Measurements from ENCODE around the gene KRTCAP2.
"Not testable (repeated sequence)": the region's sequence is repeated elsewhere in the genome, so short reads cannot be mapped to it uniquely, and the experiment has no call there.

KRTCAP2 gene

DNA sequence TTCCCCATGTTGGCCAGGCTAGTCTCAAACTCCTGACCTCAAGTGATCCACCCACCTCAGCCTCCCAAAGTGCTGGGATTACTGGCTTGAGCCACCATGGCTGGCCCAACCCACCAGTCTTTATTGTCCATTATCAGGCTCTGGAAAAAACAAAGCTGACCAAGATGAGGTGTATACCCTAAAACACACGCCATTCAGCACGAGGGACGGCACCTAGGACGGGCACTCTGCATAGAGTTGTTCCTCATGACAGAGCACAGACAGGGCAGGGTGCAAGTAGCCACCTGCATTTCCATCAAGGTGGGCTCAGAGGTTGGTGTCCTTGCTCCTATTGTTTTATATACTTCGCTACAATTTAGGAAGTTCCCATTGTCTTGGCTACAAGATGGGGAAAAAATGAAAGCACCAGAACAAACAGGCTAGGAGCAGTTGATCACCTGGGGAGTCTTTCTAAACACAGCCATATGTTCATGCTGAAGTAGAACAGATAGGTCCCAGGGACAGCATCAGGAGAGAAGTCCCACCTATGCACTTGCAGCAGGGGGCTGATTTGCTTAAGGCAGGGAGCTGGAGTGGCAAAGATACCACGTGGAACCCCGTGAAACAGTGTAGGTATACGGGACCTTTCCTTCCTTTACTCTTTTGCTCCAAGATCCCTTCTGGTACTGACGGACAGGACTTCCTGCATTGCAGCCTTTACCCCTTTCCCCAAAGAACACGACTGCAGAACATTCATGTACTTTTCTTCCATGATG, 4.5 kb downstream of the KRTCAP2 start:
- DNase-seq (ENCODE audit: low read depth): no peak

DNA sequence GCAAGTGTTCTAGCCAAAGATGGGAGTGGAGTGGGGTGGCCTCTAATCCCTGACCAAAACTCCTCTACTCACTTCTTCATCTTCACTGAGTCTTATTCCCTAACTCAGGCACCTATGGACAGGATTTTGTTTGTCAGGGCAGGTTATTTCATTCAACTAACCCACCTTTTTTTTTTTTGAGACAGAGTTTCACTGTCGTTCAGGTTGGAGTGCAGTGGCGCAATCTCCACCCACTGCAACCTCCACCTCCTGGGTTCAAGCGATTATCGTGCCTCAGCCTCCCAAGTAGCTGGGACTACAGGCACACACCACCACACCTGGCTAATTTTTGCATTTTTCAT, 5.0 kb downstream of the KRTCAP2 start:
- not testable (repeated sequence) for DNase-seq (ENCODE audit: low read depth)

DNA sequence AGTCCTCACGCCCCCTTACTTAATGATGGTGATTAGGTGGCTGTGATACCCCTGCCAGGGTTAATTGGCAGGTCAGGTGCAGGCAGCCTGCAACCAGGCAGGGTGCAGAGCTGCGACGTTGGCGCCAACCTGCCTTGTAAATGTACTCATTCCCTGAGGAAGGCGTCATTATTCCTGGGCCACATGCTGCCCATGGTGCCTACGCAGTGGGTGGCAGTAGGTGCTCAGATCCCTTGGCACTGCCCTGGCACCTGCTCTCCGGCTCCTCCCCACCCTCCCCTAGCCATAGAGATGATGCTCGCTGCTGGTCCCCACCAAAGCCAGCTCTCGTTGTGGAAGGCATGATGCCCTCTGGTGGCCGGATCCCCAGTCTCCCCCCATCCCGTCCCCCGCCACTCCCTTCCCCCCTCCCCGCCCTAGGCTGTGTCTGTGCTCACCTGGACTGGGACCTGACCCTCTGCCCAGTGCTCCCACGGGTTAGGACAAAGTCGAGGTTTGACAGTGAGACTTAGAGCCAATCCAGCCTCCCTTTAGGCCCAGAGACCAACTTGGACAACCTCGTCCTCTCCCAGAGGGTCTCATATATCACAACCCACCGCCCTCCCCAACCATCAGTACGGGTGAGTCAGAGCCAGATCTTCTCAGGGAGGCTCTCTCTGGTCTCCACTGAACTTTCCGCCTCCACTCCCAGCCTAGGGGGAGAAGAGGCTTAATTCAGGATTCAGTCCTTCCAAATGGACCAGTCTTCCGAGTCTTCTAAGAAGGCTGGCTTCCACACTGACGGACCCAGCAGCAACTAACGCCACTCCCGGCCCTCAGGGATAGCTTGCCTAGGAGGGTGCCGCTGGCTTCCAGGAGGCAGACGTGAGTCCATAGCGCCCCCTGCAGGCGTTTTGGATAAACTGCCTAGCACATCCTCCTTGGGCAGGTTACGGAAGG, 5.7 kb downstream of the KRTCAP2 start:
- peak; percentile 91 for DNase-seq (ENCODE audit: low read depth)

DNA sequence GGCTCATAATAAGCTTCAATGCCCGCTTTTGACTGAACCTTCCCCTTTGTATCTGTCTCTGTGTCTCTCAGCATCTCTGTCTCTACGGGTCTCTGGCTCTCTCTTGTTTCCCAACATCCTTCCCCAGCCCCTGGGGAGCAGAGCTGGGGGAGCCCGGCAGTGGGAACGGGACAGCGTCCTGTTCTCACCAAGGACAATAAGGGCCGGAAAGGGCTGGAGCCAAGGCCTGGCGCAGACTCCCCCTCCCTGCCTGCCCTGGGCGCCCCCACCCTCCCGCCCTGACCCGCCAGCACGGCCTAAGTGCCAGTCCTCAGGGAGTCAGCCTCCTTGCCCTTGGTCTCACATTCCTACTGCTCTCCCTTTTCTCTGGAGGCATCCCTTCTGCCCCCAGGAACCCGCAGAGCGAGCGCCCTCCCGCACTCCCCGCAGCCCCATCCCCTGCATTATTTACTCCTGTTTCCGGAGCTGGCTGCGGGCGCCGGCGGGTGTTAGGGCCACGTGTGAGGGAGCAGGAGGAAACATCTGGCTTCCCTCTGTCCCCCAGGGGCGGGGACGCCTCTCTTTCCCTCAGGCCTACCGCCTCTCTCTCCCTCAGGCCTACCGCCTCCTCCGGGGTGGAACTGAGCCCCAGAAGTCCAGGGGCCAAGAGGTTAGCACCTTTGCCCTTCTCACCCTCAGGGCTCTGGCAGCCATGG, 6.5 kb downstream of the KRTCAP2 start:
- no peak for DNase-seq (ENCODE audit: low read depth)

DNA sequence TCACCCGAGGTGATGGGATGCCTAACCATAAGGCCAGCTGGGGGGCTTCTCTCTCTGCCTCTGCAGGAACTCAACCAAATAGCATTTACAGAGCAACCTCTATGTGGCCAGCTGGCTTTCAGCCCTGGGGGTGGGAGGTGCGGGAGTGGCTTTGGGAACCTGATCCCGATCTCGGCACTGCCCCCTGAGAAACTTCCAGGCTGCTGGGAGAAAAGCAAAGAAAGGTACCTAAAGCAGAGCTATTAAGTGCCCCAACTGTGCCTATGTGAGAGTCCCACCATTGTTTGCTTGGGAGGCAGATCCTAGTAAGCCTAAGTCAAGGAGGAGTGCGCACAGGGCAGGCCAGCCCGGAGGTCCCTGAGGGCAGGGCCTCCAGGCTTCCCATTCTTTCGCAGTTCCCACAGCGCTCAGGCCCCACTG, 7.0 kb downstream of the KRTCAP2 start:
- no peak for DNase-seq (ENCODE audit: low read depth)

DNA sequence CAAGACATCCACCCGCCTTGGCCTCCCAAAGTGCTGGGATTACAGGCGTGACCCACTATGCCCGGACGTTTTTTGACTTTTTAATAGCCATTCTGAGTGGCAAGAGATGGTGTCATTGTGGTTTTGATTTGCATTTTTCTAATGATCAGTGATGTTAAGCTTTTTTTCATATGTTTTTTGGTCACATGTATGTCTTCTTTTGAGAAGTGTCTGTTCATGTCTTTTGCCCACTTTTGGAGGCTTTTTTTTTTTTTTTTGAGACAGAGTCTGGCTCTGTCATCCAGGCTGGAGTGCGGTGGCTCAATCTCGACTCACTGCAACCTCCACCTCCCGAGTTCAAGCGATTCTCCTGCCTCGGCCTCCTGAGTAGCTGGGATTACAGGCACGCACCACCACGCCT, 8.5 kb downstream of the KRTCAP2 start:
- not testable (repeated sequence) for DNase-seq (ENCODE audit: low read depth)

DNA sequence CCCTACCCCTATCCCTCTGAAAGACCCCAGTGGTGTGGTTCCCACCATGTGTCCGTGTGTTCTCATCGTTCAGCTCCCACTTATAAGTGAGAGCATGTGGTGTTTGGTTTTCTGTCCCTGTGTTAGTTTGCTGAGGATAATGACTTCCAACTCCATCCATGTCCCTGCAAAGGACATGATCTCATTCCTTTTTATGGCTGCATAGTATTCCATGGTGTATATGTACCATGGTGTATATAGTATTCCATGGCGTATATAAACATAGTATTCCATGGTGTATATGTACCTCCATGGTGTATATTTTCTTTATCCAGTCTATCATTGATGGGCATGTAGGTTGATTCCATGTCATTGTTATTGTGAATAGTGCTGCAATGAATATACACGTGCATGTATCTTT, 9.3 kb downstream of the KRTCAP2 start:
- not testable (repeated sequence) for DNase-seq (ENCODE audit: low read depth)

DNA sequence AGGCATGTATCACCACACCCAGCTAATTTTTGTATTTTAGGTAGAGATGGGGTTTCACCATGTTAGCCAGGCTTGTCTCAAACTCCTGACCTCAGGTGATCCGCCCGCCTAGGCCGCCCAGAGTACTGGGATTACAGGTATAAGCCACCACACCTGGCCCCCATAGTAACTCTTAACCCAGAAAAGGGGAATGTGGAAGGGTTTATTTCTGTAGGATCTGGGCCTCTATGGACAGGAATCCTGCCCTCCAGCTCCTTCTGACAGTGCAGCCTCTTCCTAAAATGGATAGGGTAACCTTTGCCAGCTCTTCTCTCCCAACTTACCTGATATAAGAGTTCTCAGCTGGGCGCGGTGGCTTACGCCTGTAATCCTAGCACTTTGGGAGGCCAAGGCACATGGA, 10.5 kb downstream of the KRTCAP2 start:
- not testable (repeated sequence) for DNase-seq (ENCODE audit: low read depth)

DNA sequence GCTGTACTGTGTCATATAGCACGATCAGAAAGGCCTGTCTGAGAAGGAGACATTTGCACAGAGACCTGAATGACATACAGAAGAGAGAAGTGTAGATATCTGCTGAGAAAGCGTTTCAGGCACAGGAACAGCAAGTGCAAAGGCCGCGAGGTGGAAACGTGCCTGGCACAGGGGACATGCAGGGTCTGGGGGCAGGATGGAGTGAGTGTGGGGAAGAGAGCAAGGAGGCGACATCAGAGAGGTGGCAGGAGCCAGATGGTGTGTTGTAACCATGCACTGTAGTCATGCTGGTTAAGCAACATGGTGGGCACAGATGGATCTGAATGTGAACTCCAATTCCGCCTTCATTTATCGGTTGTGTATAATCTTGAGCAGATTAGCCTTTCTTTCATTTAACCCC, 13.0 kb downstream of the KRTCAP2 start:
- DNase-seq (ENCODE audit: low read depth): no peak

DNA sequence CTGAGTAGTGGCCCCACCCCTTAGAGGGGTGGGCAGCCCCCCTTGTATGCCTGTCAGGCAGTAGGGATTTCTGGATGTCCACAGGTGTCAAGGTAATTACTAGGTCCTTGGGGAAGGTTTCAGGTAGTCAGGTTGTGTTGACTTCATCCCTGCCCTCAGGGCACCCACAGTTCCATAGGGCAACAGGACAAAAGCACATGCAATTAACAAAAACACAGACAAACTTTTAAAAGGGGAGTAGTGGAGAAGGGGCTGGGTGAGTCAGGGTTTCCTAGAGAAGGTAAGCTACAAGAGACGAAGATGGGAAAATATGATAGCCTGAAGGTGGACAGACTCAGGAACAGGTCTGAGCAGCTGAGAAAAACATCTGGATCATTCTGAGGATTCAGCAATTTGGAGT, 14.1 kb downstream of the KRTCAP2 start:
- DNase-seq (ENCODE audit: low read depth): no peak

DNA sequence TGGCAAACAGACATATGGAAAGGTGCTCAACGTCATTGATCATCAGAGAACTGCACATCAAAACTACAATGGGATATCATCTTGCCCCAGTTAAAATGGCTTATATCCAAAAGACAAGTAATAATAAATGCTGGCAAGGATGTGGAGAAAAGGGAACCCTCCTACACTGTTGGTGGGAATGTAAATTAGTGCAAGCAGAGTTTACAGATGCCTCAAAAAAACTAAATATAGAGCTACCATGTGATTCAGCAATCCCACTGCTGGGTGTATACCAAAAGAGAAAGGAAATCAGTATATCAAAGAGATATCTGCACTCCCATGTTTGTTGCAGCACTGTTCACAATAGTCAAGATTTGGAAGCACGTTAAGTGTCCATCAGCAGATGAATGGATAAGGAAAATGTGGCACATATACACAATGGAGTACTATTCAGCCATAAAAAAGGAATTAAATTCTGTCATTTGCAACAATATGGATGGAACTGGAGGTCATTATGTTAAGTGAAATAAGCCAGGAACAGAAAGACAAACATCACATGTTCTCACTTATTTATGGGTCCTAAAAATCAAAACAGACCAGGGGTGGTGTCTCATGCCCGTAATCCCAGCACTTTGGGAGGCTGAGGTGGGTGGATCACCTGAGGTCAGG, 17.0 kb downstream of the KRTCAP2 start:
- not testable (repeated sequence) for DNase-seq (ENCODE audit: low read depth)

DNA sequence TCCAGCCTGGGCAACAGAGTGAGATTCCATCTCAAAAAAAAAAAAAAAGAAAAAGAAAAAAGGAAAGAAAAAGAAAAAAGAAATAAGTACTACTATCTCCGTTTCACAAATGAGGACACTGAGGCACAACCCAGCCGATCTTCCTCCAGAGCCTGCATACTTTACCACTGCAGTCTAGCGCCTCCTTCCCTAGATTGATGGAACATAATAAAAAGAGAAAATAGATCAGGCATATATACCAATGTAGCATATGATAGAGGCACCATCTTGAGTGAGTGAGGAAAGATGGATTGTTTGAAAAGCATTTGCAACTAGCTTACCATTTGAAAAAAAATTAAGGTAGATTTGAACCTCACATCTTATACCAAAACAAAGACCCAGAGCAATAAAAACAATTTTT, 27.6 kb downstream of the KRTCAP2 start:
- no peak for DNase-seq (ENCODE audit: low read depth)

DNA sequence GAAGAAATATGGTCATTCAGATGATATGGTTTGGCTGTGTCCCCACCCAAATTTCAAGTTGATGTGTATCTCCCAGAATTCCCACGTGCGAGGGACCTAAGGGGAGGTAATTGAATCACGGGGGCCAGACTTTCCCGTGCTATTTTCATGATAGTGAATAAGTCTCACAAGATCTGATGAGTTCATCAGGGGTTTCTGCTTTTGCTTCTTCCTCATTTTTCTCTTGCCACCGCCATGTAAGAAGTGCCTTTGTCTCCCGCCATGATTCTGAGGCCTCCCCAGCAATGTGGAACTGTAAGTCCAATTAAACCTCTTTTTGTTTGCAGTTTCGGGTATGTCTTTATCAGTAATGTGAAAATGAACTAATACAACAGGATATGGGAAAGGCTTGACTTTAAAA, 31.4 kb downstream of the KRTCAP2 start:
- no peak for DNase-seq (ENCODE audit: low read depth)

DNA sequence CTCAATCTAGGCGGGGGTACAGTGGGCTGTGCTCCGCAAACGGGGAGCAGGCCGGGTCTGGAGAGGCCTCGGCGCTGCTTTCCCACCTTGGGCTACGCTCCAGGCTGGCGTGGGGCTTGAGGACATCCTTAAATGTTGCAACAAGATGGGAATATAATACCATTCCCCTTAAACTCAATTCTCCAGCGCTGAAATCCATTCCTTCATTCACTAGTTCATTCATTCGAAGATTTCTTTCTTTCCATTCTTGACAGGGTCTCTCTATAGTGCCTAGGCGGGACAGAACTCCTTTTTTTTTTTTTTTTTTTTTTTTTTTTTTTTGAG, 32.5 kb downstream of the KRTCAP2 start:
- DNase-seq (ENCODE audit: low read depth): no peak

DNA sequence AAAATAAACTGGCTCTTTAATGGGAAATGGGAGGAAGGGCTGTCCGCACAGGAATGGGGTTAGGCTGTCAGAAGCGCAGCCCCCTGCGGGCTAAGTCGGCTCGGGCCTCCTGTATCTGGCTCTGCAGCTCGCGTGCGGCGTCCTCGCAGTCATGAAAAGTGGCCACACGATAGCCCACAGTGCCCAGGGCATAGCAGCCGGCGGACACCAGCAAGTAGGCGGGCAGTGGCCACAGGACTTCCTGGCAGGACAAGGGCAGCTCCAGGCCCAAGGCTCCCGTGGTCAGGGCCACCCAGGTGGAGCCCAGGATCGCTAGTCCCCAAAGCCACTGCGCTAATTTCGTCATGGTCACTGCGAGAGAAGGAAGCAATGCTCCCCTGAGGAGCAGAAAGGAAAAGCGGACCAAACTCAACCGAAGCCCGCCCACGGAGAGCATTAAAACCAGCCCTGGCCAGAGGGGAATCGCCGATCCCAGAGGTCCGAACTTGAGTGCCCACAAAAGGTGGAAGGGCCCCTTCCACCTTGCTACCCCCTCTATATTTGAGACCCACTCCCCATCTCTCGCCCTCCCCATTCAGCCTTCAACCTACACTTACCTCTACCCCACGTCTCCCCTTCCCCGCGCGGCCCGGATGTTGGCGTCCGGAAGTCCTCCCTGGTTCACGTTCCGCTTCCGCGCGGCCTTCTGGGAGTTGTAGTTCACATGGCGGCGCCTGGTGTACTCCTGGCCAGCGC, 33.0 kb downstream of the KRTCAP2 start, which contains the start of gene DPM3:
Gene DPM3, minus strand, starts transcription at position 637 of the 735 bp plus-strand sequence. Its CDS starts 291 bp downstream, at position 346.
- peak; percentile 87 for DNase-seq (ENCODE audit: low read depth)

DNA sequence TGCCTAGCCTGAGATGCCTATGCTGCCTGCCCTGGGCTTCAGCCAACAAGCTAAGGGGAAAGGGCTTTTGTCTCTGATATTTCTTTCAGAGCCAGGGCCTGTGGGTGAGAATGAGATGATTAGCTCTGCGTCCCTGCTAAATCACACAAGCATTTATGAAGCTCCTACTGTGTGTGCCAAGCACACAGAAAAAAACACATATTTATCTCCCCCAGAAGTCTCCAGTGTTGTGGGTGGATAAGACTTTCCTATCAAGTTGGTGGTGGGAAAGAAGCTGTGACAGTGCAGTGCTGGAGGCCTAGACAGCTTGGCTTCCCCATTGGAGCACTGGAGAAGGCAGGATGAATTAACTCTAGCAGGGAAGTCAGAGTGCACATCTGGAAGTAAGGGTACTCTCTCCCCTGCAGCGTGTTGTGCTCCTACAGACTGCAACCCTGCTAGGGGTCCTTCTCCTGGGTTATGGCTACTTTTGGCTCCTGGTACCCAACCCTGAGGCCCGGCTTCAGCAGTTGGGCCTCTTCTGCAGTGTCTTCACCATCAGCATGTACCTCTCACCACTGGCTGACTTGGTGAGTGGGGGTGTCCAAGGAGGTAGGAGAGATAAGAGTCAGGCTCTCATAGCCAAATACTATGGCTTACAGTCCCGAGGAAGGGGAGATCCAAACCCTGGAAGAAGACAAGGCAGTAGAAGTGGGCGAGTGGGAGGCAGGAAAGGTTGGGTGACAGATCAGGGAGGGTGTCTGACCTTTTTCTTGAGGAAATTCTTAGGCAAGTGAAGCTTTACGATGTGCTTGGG, 35.8 kb downstream of the KRTCAP2 start:
- DNase-seq (ENCODE audit: low read depth): no peak

DNA sequence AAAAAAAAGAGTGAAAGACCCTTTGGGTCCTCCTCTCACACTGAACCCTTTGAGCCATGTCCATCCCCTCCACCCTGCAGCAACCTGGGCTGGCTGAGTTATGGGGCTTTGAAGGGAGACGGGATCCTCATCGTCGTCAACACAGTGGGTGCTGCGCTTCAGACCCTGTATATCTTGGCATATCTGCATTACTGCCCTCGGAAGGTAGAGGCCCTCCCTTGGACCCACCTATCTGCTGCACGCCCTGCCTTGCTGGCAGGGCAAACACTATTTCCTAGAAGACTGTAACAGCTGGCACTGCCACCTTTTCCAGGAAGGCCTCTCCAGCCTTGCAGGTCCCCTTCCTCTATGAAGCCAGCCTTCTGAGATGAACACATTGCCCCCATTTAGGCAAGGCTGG, 36.4 kb downstream of the KRTCAP2 start:
- DNase-seq (ENCODE audit: low read depth): no peak

DNA sequence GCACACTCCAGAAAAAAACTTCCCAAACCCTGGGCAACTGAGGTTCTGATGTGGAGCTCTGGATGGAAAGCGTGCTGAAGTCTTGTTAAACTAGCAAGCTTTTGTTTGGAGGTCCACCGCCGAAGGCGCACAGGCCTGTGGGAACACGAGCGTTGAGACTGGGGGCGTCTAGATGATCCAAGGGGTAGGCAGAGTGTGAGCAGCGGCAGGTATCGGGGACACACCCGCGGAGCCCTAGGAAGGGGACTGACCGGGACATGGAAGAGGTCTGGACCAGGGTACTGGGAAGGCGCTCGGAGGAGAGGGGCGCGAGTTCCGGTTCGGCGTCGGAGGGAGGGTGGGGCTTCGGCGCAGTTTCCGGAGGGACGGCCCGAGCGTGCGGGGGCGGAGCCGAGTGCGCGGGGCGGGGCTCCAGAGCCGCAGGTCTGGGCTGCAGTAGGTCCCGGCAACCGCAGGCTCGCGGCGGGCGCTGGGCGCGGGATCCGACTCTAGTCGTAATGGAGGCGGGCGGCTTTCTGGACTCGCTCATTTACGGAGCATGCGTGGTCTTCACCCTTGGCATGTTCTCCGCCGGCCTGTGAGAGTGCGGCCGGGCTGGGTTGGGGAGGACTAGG, 37.6 kb downstream of the KRTCAP2 start, which contains the start of gene SLC50A1:
Gene SLC50A1, plus strand, starts transcription at position 438 of the 614 bp plus-strand sequence. Its CDS starts 60 bp downstream, at position 498.
- DNase-seq (ENCODE audit: low read depth): peak; percentile 94

DNA sequence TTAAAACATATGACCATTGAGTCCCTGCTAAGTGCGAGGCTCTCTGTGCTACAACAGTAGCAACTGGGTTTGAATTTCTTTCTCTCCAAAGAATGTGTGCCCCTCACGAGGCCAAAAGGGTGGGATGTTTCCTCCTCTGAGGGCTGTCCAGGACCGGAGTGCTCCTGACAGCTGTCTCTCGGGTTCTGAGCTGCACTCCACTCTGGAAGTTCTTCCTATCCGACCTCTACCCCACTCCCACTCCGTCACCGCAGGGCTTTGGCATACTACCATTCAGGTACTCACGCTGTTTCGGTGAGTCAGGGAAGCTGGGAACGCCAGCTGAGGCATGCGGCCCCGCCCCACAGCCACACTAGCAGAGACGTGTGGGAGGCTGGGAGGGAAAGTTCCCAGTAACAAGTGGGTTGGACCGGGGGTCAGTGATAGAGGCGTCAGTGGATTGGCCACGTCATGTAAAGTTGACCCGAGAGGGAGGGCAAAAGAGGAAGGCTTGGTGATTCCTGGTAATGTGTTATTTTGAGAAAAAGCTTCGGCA, 38.2 kb downstream of the KRTCAP2 start:
- DNase-seq (ENCODE audit: low read depth): peak; percentile 99

DNA sequence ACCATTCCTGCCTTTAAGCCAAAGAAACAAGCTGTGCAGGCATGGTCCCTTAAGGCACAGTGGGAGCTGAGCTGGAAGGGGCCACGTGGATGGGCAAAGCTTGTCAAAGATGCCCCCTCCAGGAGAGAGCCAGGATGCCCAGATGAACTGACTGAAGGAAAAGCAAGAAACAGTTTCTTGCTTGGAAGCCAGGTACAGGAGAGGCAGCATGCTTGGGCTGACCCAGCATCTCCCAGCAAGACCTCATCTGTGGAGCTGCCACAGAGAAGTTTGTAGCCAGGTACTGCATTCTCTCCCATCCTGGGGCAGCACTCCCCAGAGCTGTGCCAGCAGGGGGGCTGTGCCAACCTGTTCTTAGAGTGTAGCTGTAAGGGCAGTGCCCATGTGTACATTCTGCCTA, 38.8 kb downstream of the KRTCAP2 start:
- DNase-seq (ENCODE audit: low read depth): no peak
